Hematopoietic multipotent progenitor cell (in vitro differentiated cells): ENCODE results near the gene ACTR6. TPM values are rescaled to one million over a fixed set of nuclear protein-coding genes. Genes with fewer than 3 reads are reported as not detected.
"Not testable (repeated sequence)": the region's sequence is repeated elsewhere in the genome, so short reads cannot be mapped to it uniquely, and the experiment has no call there.

Experiments used
- DNase-seq, 3 donors: peaks; one replicate each; pipeline ENCODE4 v3.0.0-alpha.2; 2011 to 2015; ENCODE audit warnings: low read depth in 2 of 3, low spot score in 2 of 3
- total RNA-seq: library from RNA; depleted of rRNA; stranded (reverse); fragments of >200 nt; gene quantifications from one replicate; pipeline ENCODE4 v1.2.3, GENCODE V29; 2012

ACTR6 gene
- 8.1 TPM for total RNA-seq

DNA sequence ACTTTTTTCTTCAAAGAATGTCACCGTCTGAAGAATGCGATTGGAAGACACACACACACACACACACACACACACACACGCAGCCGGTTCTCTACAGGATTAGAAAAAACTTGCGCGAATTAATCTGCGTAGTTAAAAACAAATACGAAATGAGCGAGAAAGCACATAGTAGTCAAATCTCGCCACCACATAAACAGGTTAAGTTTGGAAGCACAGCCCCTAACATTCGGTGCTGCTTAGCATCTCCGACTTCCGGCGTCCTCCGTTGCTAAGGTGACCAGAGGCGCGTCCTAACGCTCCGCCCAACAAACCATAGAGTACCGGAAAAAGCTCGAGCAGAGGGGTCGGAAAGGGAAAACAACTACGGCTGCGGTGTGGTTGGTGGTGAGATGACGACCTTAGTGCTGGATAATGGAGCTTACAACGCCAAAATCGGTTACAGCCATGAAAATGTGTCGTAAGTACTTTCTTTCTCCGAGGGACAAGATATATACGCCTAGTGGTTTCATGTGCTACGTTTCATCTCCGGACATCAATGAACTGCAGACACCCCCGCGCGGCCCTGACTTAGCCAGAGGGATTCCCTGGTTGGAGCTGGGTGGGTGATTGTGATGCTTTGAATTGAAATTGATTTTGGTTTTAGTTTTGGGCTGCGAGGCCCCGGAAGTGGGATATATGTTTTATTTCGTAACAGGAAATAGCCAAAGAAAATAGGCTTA lies at the start of gene ACTR6:
Gene ACTR6, plus strand, starts transcription at position 353 of the 719 bp plus-strand sequence. Its CDS starts 37 bp downstream, at position 390.
- peak; percentile 97 to 99 (median 97) for DNase-seq

DNA sequence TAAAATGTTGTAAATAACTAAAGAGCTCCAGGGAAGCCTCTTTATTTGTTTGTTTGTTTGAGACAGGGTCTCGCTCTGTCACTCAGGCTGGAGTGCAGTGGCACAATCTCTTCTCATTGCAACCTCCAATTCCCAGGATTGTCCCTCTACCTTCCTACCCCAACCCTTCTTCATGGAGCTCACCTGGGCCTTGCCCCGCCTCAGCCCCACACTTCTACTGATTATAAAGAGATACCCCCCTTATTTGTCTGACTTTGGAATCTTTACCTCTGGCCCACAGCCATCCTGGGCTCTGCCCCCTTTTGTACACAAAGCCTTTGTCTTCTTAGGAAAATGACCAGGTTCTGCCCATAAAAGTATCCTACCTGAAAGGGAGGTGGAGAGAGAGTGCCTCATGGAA lies 48.8 kb upstream of the ACTR6 start:
- DNase-seq, result no peak

DNA sequence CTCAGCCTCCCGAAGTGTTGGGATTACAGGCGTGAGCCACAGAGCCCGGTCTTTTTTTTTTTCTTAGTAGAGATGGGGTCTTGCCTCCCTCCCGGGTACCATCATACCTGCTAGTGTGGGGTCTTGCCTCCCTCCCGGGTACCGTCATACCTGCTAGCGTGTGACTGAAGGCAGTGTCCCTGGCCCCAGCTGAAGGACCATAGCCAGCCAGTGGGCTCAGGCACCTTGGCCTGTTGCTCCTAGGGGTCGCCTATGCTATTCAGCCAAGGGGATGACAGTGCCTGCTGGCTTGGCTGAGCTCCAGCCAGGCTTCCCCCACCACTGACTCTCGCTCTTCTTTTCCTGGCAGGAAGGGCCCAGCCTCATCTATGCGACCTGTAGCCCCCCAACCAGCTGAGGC lies 47.5 kb upstream of the ACTR6 start:
- no peak for DNase-seq

DNA sequence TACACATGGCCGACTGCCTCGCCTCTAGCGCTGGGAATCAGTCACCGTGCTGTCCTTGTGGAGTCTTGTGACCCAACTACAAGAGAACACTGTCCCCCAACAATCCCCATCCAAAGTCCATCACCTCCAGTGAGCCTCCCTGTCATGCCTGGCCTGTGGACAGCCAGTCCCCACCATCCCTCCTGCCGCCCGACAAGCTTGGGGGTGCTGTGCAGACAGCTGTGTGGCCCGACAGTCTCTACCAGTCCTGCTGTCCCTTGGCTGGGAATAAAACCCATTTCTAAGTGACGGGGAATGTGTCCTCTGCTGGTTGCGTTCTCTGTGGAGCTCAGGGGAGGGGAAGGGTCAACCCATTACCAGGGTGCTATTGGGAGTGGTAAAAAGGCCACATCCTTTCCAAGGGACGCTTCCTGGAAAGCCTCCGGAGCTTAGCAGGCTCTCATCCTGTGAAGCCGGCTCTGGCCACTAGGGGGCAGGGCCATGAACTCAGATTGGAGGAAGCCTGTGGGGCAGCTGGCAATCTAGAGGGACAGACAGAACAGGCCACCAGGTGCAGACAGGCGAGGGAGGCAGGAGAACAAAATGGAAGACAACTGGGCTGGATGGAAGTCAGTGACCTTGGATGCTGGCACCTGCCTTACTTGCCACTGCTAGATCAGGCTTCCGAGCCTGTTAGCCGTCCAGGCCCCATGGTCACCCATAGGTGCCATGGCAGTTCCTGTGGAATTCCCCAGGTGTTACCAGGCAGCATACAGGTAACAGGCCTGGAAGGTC lies 46.0 kb upstream of the ACTR6 start:
- peak; percentile 41 to 80 (median 66) for DNase-seq

DNA sequence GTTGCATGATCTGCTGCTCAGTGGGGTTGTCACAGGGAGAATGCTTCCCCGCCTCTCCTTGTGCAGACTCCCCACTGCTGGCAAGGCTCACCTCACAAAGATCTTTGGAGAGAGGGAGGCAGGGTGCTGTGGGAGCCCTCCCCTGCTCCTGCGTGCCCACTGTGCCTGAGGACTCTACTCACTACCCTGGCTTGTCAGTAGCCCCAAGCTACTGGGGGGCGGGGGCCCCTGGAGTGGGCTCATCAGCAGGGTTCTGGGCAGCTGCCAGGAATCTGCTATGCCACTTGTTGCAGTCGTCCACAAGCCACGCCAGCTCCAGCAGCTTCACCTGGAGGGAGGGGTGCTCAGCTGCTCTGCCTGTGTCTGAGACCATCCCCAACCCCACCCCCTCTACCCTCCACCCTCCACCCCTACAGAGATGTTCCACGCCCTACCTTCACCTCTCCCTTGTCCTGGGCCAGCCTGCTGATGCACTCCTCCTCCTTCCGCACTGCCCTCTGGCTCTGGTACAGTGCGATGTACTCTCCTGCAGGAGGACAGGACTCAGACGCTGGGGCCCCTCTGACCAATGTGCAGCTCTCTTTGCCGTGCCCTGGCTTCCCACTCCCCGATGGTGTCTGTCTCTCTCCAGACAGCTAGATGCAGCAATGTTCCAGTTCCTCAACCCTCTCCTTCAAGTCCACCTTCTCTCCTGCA lies 43.7 kb upstream of the ACTR6 start:
- no peak for DNase-seq

DNA sequence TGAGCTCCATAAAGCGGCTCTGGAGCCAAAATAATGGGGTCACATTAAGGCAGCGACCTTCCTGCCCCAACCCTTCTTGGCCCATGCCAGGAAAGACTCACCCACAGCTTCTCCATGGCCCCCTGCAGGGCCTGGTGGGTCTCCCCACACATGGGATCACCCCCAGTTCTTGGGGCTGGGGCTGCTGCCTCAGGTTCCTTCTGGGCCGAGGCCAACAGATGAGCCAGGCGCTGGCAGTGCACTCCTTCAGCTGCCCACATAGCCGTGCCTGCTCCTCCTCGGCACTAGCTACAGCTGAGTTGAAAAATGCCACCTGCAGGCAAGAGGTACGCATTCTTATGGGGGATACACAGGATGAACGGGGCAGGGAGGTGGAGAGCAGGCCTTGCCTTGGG lies 43.2 kb upstream of the ACTR6 start:
- no peak for DNase-seq

DNA sequence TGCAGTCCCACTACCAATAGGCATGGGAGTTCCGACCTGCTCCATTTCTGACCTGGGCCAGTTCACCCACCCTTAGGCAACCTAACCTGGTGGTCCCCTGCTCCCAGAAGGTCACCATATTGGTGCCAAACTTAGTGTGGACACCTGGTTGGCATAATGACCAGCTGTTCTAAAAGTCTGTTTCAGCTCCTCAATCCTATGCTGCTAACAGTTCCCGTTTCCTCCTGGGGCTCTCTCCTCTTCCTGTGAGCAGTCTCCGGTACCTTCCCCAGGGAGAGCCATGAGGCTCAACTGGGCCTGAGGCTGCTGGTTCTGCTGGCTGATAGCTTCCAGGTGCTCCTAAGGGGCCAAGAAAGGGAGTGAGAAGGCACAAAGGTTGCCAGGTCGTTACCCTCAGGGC lies 42.1 kb upstream of the ACTR6 start:
- DNase-seq, result no peak

DNA sequence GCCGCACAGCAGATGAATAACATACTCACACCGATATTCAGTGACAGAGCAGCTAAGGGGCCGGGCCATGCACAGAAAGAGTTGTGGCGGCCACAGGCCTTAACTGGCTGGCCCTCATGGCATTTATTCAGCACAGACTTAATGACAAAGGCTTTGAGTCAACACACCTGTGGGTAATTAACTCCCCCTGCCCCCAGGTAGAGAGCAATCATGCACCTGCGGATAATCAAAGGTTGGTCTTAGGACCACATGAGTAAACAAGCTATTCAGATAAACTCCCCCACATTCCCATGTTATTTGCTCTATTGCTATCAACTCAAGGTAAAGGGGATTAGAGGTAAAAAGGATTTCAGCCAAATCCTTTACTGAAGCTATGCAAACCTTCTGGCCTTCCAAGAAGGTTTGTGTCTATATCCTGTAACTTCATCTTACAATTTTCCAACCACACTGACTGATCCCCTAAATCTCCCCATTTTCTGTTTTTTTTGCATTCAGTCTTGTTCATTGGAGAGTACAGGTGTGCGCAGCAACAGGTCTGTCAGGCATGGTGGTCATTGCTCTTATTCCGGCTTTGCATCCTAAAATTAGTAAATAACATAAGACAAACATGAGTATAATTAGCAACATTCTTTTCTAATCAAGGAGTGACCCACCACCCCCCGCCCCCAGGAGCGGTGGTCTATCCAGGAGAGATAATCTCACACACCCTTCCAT lies 41.1 kb upstream of the ACTR6 start:
- DNase-seq, result no peak

DNA sequence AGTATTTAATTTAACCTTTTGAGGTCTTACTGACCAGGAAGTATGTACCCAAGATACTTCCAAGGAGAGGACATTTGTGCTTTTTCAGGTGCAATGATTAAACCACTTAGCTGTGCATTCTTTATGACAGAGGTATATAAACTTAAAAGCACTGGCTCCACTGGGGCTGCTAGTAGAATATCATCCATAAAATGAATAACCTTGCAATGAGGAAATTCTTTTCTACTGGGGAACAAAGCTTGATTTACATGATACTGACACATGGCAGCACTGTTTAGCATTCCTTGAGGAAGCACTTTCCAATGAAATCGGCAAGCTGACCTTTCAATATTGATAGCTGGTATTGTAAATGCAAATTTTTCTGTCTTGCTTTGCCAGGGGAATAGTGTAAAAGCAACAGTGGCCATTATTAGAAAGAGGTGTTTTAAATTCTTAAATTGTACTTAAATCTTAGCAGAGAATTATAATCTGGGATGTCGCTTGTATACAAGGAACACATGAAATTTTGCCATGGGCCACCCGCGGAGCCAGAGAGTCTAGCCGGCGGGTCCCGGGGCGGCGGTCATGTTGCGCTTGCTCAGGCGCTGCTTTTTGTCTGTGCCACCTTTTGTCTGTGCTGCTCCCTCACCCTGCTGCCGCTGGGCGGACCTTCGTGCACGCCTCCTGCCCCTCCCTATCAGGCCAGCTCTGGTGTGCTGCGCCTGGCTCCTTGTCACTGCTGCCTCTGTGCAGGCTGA lies 37.0 kb upstream of the ACTR6 start:
- peak; percentile 22 to 79 (median 74) for DNase-seq

DNA sequence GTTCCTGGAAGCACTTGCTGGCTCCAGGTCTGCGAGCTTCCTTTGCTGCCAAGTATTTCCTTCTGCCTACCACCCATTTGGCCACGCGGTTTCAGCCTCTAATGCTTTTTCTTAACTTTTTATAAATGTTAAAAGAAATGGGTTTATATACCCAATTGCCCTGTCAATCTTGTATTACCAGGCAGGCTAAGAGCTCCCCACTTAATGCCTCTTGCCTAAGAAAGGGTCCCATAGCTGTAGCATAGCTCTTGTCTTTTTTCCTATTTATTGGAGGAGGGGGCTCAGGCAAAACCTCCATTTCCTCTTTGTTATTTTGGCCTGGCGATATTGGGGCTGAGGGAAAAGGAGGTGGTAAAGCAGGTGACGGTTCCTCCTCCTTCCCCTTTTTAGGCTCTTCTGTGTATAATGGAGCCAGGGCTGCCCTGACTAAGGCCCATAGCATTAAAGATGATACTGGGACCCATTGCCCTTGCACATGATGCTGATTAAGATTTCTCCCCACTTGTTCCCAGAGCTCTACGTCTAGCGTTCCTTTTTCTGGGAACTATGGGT lies 36.4 kb upstream of the ACTR6 start:
- DNase-seq, result peak in 1 of 3 donors; percentile 13

DNA sequence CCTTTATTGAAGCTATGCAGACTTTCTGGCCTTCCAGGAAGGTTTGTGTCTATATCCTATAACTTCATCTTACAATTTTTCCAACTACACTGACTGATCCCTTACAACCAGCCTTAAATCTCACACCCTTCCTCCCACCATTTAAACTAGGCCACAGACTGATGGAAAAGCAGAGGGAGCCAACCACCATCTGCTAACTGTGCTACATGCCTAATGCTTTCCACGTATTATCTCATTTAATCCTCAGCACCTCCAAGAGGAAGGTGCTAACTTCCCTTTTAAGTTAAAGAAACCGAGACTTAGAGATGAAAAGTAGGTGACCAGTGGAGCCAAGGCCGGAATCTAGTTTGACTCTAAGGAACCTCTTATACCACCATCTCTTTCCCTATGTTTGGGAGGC lies 35.3 kb upstream of the ACTR6 start:
- no peak for DNase-seq

DNA sequence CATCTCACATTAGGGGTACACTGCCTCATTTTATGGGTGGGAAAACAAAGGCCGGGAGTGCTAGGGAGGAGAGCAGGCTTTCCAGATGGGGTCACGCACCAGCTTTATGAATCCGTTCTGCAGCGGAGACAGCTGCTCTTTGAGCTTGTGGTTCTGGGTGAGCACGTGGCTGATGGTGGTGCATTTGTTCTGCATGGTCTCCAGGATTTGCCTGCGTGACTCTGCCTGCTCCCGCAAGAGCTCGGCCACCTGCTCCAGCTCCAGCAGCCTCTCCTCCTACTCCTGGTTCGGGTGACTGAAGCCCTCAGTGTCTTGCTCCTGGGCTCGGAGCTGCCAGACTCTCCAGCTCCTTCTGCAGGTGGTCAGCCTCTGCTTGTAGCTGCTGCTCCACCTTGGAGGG lies 34.4 kb upstream of the ACTR6 start:
- DNase-seq, result no peak

DNA sequence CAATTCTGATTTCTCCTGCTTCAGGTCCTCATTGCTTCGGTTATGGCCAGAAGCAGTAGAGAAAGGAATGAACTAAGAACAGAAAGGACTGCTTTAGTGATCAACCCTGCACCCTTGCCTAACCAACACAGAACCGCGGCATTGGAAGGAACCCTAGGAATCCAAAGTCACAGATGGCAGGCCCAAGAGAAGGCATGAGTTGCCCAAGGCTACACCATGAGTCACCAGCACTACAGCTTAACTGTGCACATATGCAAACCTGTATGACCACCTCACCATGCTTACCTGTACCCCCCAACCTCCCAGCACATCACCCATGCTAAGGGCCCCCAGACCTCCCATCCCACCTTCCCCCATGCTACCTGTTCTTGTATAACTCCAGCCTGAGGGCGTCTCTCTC lies 32.1 kb upstream of the ACTR6 start:
- DNase-seq, result no peak

DNA sequence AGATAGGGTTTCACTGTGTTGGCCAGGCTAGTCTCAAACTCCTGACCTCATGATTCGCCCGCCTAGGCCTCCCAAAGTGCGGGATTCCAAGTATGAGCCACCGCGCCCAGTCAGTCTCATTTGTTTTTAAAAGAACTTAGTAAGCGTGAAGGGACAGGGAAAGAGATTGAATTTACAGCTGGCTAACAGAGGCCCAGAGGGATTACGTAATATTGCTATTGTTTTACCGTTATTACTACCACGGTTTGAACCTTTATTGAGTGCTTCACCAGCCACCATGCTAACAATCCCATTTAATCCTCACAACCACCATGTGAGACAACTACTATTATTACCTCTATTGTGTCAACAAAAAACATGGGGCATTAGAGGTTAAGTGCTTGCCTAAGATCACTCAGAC lies 31.3 kb upstream of the ACTR6 start:
- DNase-seq, result no peak

DNA sequence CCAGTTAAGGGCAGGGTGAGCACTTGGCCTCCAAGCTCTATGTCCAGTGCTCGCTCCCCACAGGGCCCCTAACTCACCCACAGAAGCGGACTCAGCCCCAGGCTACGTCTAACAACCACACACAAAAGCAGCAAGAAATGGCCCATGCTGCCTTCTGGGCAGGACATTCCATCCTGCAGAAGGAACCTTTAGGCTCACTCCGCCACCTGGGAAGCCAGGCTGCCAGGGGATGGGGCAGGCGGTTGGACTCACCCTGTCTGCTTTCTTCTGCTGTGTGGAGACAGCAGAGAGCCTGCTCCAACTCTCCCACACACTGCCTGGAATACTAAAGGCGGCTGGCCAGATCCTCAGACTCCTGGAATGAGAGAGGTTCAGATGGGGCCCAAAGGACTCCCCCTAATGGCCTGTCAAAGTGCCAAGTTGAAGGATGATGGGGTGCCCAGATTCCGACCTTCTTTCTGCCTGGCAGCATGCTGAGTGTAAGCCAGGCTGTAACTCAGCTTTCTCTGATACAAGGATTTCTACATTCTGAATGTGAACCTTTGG lies 30.2 kb upstream of the ACTR6 start:
- DNase-seq, result no peak

DNA sequence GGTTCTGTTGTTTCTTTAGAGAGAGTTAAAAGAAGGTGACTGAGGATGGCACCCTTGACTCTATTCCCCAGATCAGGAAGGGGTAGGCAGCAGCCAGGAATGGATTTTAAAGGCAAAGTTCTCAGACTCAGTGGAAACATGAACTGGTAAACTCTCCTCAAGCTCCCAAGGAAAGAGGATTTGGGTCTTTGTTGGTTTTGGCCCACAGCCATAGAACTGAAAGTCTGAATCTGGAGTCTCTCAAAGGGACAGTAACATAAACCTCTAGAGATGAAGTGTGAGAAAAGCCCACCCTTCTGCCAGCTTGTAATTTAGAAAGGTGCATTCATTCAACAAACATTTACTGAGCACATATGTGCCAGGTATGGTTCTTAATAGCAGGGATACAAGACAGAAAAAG lies 29.4 kb upstream of the ACTR6 start:
- no peak for DNase-seq

DNA sequence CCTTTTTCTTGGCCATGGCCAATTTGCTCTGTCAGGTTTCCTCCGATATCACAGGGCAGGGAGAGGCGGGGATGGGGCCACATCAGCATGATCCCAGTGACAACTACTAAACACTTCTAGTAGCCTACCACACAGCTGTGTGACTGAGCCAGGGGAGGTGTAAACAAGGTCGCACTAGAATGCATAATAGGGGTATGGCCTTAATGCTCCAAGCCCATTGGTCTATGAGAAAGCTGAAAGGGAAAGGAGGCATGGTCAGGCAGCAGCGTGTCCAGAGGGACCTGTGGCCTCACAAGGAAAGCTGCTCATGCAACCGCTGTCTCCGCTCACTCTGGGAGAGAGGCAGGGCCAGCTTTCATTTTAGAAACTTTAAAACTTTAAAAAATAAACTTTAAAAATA lies 27.5 kb upstream of the ACTR6 start:
- no peak for DNase-seq

DNA sequence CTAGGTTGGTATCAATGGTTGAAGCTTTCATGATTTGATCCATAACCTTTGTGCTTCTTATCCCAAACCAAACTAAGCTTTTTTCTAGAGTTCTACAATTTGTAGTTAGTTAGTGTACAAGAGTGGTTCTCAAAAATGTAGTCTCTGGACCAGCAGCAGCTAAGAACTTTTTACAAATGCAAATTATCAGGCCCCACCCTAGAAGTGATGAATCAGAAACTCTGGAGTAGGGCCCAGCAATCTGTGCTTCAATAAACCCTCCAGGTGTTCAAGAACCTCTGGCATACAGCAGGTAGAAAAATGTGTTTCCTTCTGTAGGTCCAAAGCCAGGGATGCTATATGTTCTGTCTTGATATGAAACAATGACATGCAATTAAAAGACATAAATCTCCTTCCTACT lies 26.1 kb upstream of the ACTR6 start:
- DNase-seq, result no peak

DNA sequence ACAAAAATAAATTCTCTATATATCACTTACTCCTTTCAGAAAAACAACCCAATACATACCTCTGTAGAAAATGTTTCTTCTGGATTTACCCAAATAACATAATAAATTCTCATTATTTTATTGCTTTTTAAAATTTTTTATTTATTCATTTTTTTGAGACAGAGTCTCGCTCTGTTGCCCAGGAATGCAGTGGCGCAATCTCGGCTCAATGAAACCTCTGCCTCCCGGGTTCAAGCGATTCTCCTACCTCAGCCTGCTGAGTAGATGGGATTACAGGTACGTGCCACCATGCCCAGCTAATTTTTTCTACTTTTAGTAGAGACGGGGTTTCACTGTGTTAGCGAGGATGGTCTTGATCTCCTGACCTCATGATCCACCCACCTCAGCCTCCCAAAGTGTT lies 24.1 kb upstream of the ACTR6 start:
- DNase-seq, result not testable (repeated sequence)

DNA sequence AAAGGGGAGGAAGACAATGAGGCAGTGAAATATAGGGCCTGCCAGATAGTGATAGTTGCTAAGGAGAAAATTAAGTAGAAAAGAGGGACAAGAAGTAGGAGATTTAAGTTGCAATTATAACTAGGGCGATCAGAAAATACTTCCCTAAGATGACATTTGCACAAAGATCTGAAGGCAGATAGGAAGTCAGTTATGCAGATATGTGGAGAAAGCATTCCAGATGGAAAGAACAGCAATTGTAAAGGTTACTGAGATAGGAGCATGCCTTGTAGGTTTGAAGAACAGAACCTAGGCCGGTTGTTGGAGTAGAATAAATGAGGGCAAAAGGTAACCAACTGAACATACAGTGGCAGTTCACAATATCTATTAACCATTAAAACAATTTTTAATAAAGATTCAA lies 21.4 kb upstream of the ACTR6 start:
- DNase-seq, result no peak
